Endothelial cell of umbilical vein (primary cell): ENCODE measurements around the gene FLG2. TPM values are rescaled to one million over a fixed set of nuclear protein-coding genes. Genes with fewer than 3 reads are reported as not detected.

Experiments used
- BruUV-seq: library from RNA; stranded (reverse); fragments of 400-500 nt; replicated peaks from 2 replicates; lab custom pipeline; 2021; lab: Mats Ljungman, UMichigan
- CTCF ChIA-PET: fragments of 300-600, 350-600 bp; sonication (Branson Sonifier 250); formaldehyde crosslinking; loops from one replicate; lab custom pipeline; 2021; ENCODE audit warnings: antibody characterized with exemption, inconsistent platforms; lab: Charles Lee
- POLR2A ChIA-PET: fragments of 300-600, 350-600 bp; sonication (Branson Sonifier 250); formaldehyde crosslinking; loops from one replicate; lab custom pipeline; 2021; ENCODE audit warnings: antibody characterized with exemption, inconsistent platforms; lab: Charles Lee
- DNase-seq: peaks from one replicate; pipeline ENCODE4 v3.0.0-alpha.2; 2011; ENCODE audit warnings: low read depth, low spot score
- FAIRE-seq: peaks from 2 replicates; lab custom pipeline; 2011; peaks lifted over from hg19 to GRCh38; lab: Jason Lieb, UNC
- H2AFZ ChIP-seq: 2 replicates; pipeline ENCODE4 v1.6.0; 2012; ENCODE audit warnings: low read depth, low read length, control low read depth, inconsistent platforms
- H3K27ac ChIP-seq: 2 replicates; pipeline ENCODE4 v1.5.1; 2011; ENCODE audit warnings: low read depth, mild to moderate bottlenecking, control low read depth, low read length, moderate library complexity; ENCODE audit not compliant: insufficient read depth
- H3K27me3 ChIP-seq, 2 experiments: 2 replicates each; pipeline versions ENCODE4 v1.6.0 to v1.6.1; 2011; ENCODE audit warnings: low read length in 2 of 2, mixed read lengths in 1 of 2; ENCODE audit not compliant: control insufficient read depth in 2 of 2, insufficient read depth in 2 of 2
- H3K36me3 ChIP-seq, 2 experiments: 2 replicates in 1 of 2; 3 replicates in 1 of 2; pipeline ENCODE4 v1.5.1; 2011; ENCODE audit warnings: low read length in 2 of 2, mild to moderate bottlenecking in 1 of 2, moderate library complexity in 1 of 2; ENCODE audit not compliant: control insufficient read depth in 2 of 2, insufficient read depth in 2 of 2; ENCODE audit errors: extremely low read depth in 1 of 2
- H3K4me1 ChIP-seq: 3 replicates; pipeline ENCODE4 v1.5.1; 2011; ENCODE audit warnings: mild to moderate bottlenecking, low read length; ENCODE audit not compliant: control insufficient read depth, insufficient read depth; ENCODE audit errors: extremely low read depth
- H3K4me2 ChIP-seq: 2 replicates; pipeline ENCODE4 v1.6.1; 2011; ENCODE audit warnings: low read length, control low read depth, mixed read lengths; ENCODE audit not compliant: insufficient read depth
- H3K4me3 ChIP-seq, 3 experiments: fragments of 200-600 bp in 1 of 3; sonication (generic), shearing (Covaris generic) in 1 of 3; replicated peaks in 1 of 3; 2 replicates each; pipeline ENCODE4 v1.5.1; 2011 to 2016; ENCODE audit warnings: control low read depth in 3 of 3, low read length in 3 of 3, mild to moderate bottlenecking in 2 of 3, inconsistent platforms in 1 of 3, low read depth in 1 of 3, moderate library complexity in 1 of 3; ENCODE audit not compliant: insufficient read depth in 1 of 3
- H3K79me2 ChIP-seq: 2 replicates; pipeline ENCODE4 v1.6.0; 2012; ENCODE audit warnings: low read length, inconsistent platforms; ENCODE audit not compliant: control insufficient read depth, insufficient read depth
- H3K9ac ChIP-seq: replicated peaks from 2 replicates; pipeline ENCODE3; 2011; ENCODE audit warnings: low read length, control low read depth; ENCODE audit not compliant: insufficient read depth; ENCODE audit errors: extremely low read depth
- H3K9me1 ChIP-seq: replicated peaks from 3 replicates; pipeline ENCODE4 v1.6.0; 2011; ENCODE audit warnings: mild to moderate bottlenecking, low read length; ENCODE audit not compliant: control insufficient read depth, insufficient read depth; ENCODE audit errors: extremely low read depth
- H3K9me3 ChIP-seq: replicated peaks from 2 replicates; pipeline ENCODE4 v1.5.1; 2012; ENCODE audit warnings: low read length, inconsistent platforms; ENCODE audit not compliant: control insufficient read depth, insufficient read depth
- H4K20me1 ChIP-seq: replicated peaks from 2 replicates; pipeline ENCODE3; 2011; ENCODE audit warnings: mild to moderate bottlenecking, low read length; ENCODE audit not compliant: control insufficient read depth, insufficient read depth; ENCODE audit errors: extremely low read depth
- EZH2 ChIP-seq: IDR thresholded peaks from 2 replicates; pipeline ENCODE4 v1.6.1; 2012; ENCODE audit warnings: borderline replicate concordance, low read depth, mild to moderate bottlenecking, moderate library complexity, low read length, inconsistent platforms; ENCODE audit not compliant: severe bottlenecking
- FOS ChIP-seq: IDR thresholded peaks from 2 replicates; pipeline ENCODE4 v1.6.1; 2011; ENCODE audit warnings: mild to moderate bottlenecking, low read length, moderate library complexity, borderline replicate concordance; ENCODE audit not compliant: insufficient read depth
- GATA2 ChIP-seq: IDR thresholded peaks from 2 replicates; pipeline ENCODE4 v1.7.0; 2011; ENCODE audit warnings: low read depth, mild to moderate bottlenecking, moderate library complexity, mixed read lengths, low read length; ENCODE audit not compliant: insufficient read length, insufficient read depth
- JUN ChIP-seq: IDR thresholded peaks from 2 replicates; pipeline ENCODE4 v1.6.1; 2011; ENCODE audit warnings: borderline replicate concordance, low read depth; ENCODE audit not compliant: insufficient read length, insufficient read depth
- MYC ChIP-seq: IDR thresholded peaks from one replicate; pipeline ENCODE4 v1.6.1; 2011; ENCODE audit warnings: mild to moderate bottlenecking, low read depth, low read length
- POLR2A ChIP-seq: IDR thresholded peaks from 2 replicates; pipeline ENCODE4 v1.6.1; 2012; ENCODE audit warnings: low read depth, mild to moderate bottlenecking, control low read depth, low read length
- POLR2AphosphoS5 ChIP-seq: IDR thresholded peaks from 2 replicates; pipeline ENCODE4 v1.6.1; 2012; ENCODE audit warnings: low read depth, mild to moderate bottlenecking, control low read depth, low read length, moderate library complexity; ENCODE audit not compliant: insufficient read depth
- dilution Hi-C: fragments of 300-500 bp; cut with MboI; formaldehyde crosslinking; loops from one replicate; pipeline ENCODE4 v1.15.0; 2019; ENCODE audit warnings: low sequenced_read_pairs; ENCODE audit not compliant: extremely low pct_ligation_motif_present
- intact Hi-C: fragments of 100-400 bp; cut with micrococcal nuclease; formaldehyde crosslinking; loops from one replicate; pipeline ENCODE4 v1.10.0; 2022
- polyA plus RNA-seq, 4 experiments: library from polyadenylated mRNA; depleted of rRNA in 3 of 4; stranded (reverse) in 3 of 4; unstranded in 1 of 4; fragments of >200 nt; gene quantifications; 2 replicates each; pipeline versions ENCODE4 v1.2.1 to v1.2.3, GENCODE V29; 2011 to 2012; ENCODE audit warnings: missing spikeins in 1 of 4
- total RNA-seq: library from RNA; stranded (reverse); gene quantifications from 2 replicates; pipeline ENCODE4 v1.2.3, GENCODE V29; 2021
- TF ChIP-seq, protein P1 (sequence below), 2 donors: IDR thresholded peaks; 1 replicate in 1 of 2; 2 replicates in 1 of 2; pipeline ENCODE4 v1.5.1; 2011; ENCODE audit warnings: low read length in 2 of 2, mild to moderate bottlenecking in 2 of 2, moderate library complexity in 2 of 2, control low read depth in 1 of 2, inconsistent platforms in 1 of 2, low read depth in 1 of 2; ENCODE audit not compliant: insufficient read depth in 1 of 2; ENCODE audit errors: extremely low read depth in 1 of 2
- TF ChIP-seq, protein P2 (sequence below): IDR thresholded peaks from 2 replicates; pipeline ENCODE4 v1.6.1; 2011; ENCODE audit not compliant: insufficient read depth, insufficient read length

Gene FLG2
- total and polyA plus RNA-seq, 2 donors (not counting 3 experiments of a cell fraction or from before 2014, with no cell fraction given) = not detected

- no peaks in the 10 kb centered on the region for H4K20me1 ChIP-seq
- dilution Hi-C loops = no loop called here
- TF ChIP-seq, protein P1, sequence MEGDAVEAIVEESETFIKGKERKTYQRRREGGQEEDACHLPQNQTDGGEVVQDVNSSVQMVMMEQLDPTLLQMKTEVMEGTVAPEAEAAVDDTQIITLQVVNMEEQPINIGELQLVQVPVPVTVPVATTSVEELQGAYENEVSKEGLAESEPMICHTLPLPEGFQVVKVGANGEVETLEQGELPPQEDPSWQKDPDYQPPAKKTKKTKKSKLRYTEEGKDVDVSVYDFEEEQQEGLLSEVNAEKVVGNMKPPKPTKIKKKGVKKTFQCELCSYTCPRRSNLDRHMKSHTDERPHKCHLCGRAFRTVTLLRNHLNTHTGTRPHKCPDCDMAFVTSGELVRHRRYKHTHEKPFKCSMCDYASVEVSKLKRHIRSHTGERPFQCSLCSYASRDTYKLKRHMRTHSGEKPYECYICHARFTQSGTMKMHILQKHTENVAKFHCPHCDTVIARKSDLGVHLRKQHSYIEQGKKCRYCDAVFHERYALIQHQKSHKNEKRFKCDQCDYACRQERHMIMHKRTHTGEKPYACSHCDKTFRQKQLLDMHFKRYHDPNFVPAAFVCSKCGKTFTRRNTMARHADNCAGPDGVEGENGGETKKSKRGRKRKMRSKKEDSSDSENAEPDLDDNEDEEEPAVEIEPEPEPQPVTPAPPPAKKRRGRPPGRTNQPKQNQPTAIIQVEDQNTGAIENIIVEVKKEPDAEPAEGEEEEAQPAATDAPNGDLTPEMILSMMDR (IDR thresholded peaks at IDR 0.05; ENCODE audit: extremely low read depth in 1 of 2, insufficient read depth in 1 of 2, low read depth in 1 of 2, low read length in 2 of 2) = no peak
- TF ChIP-seq POLR2AphosphoS5 (no peak), MYC (no peak), POLR2A (no peak), GATA2 (no peak), FOS (no peak), JUN (no peak), EZH2 (no peak)
- TF ChIP-seq, protein P2, sequence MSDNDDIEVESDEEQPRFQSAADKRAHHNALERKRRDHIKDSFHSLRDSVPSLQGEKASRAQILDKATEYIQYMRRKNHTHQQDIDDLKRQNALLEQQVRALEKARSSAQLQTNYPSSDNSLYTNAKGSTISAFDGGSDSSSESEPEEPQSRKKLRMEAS = no peak
- H3K9me1 ChIP-seq = no peaks in the 10 kb centered on the region
- DNase-seq (no peak), FAIRE-seq (no peak)
- H3K27me3 ChIP-seq = peaks cover 0 to 3% of the 10 kb centered on the region in 2 experiments
- no peak overlapping the region for H2AFZ ChIP-seq
- H3K4me3 ChIP-seq = no peak overlapping the region
- ChIA-PET POLR2A (no interaction called here), CTCF (interaction anchor here (1.3 kb wide), 1 partner anchor 42 kb away, joined by 4 read pairs; no protein-coding TSS in a partner anchor)
- H3K36me3 ChIP-seq = no peaks in the 10 kb centered on the region
- no peak overlapping the region for H3K4me2 ChIP-seq
- no peaks in the 10 kb centered on the region for H3K79me2 ChIP-seq
- H3K4me1 ChIP-seq = no peaks in the 10 kb centered on the region
- intact Hi-C loops = no loop called here
- no TSS peak for BruUV-seq
- H3K9ac ChIP-seq = no peak overlapping the region
- no peak overlapping the region for H3K27ac ChIP-seq
- H3K9me3 ChIP-seq = no peaks in the 10 kb centered on the region
These were observed 29.1 kb upstream of the FLG2 start for GRCh38 chr1:152388889-152389288.
